ENCODE results near the gene RPGRIP1L. TPM values are rescaled to one million over a fixed set of nuclear protein-coding genes. Genes with fewer than 3 reads are reported as not detected.
A peak's percentile ranks its signal among the peaks of the same experiment; 100 is the strongest.

RPGRIP1L gene
- 7.5 TPM for polyA plus RNA-seq (ENCODE audit: insufficient read length)

DNA sequence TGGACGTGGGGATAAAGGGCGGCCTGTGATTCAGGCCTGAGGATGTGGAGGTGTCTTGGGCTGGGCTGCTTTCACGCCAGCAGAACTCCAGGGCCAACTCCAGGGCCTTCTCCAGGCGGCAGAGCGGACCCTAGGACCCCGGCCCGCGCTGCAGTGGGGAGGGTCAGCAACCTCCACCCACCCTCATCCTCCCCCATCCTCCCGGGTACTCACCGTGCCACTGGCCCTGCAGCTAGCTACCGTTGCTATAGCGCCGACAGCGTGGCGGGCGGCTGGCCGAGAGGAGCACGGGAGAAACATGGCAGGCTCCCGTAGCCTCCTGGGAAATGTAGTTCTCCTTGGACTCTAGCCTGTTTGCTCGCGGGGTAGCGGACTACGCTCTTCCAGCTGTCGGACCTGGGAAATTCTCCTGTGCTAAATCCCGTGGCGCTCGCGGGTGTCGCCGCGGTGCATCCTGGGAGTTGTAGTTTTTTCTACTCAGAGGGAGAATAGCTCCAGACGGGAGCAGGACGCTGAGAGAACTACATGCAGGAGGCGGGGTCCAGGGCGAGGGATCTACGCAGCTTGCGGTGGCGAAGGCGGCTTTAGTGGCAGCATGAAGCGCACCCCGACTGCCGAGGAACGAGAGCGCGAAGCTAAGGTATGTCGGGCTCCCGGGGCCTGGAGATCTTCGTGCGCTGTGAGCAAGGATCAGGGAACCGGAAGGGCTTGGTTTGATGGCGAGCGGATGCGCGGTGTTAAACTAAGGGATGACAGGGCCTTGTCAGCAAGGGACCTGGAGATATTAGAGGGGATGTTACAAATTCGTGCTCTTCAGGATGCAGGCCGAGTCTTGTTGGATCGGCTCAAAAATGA is at the start of gene RPGRIP1L, which contains the start of gene FTO:
Gene RPGRIP1L (minus strand): TSS at position 270 of the 855 bp plus-strand sequence. CDS start 3,136 bp downstream, outside the sequence.
Gene FTO (plus strand): TSS at position 567 of the 855 bp plus-strand sequence.
- peak; percentile 99 for DNase-seq (ENCODE audit: low read depth)

DNA sequence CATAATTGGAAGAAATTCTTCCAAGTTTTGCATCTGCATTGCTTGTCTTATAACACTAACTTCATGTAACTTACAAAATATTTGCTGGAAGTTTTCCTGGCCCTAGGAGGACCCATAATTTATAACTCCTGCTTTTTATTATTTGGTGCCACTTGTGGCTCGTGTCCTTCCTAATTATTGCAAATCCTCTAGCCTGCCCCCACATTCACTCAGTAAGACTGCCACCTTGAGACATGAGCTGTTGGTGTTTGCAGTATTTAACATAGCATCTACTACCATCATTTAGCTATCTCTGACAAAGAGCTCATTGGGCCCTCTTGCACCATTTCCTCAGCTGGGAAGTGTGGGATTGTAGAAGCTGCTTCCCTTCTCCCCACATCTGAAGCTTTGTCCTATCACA is 49.8 kb upstream of the RPGRIP1L start:
- no peak for DNase-seq (ENCODE audit: low read depth)

DNA sequence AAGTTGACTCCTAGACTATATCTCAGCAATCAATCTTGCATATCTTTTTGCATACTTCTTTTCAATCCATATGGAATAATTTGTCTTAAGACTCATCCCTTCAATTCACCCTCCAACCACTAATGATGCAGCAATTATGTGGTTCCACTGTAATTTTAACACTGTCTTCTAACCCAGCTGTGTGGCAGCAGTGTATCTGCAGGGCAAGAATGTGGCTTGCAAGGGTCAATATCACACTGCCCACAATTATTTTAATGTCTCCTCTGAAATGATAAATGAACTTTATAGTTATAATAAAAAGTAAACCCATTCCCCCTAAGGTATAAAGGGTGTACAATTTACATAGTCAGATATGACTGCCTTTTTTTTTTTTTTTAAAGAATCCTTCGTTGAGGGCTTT is 48.9 kb upstream of the RPGRIP1L start:
- no peak for DNase-seq (ENCODE audit: low read depth)

- no peak for DNase-seq (ENCODE audit: low read depth)
These were observed 42.2 kb upstream of the RPGRIP1L start for GRCh38 chr16:53745753-53746266.

DNA sequence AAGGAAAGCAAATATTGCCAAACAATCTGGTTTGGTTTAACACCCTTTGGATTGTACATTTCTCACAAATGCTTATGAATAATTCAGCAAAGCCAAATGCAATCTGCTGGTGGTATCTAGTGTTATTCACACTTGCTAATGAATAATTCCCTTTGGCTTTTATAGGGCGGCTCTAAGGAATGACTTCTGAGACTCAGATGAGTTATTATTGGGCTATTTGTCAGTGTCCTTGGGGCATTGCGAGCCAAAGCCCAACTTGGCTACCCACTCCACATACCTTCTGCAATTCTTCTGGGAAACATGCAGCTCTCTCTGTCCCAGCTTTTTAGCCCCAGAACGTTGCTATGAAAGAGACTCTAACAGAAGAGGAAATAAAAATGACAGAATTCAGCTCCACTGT is 41.4 kb upstream of the RPGRIP1L start:
- no peak for DNase-seq (ENCODE audit: low read depth)

DNA sequence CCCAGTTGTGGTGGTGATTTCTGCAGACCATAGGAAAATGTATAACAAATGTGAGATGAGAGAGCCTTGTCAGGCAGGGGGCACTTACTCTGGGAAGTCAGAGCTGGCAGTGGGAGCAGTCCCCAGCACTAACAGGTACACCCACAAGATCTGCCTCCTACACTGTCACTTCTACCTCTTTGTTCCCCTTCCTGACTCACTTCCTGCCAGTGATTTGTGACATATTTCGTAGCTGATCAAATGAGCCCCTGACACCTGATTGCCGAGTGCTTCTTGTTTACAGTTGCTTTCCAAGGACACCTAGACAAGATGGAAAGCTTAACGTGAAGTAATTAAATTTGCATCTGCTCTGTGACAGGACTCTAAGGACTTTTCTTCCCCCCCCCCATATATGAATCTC is 40.8 kb upstream of the RPGRIP1L start:
- no peak for DNase-seq (ENCODE audit: low read depth)

- DNase-seq (ENCODE audit: low read depth): no peak
These were observed 39.5 kb upstream of the RPGRIP1L start for GRCh38 chr16:53743149-53743566.

DNA sequence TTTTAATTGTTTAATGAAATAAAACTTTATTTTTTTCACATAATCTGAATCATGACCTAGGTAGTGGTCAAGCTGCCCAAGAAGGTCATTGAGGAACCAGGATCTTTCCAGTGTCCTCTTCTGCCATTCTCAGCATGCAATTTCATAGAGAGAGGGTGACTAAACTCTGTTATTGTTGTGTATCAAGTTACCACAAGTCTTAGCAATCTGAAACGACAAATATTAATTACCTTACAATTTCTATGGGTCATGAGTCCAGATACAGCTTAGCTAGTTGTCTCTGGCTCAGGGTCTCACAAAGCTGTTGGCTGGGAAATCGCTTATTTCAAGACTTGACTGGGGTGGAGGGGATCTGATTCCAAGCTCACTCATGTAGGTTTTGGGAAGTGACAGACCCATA is 37.9 kb upstream of the RPGRIP1L start:
- DNase-seq (ENCODE audit: low read depth): no peak

DNA sequence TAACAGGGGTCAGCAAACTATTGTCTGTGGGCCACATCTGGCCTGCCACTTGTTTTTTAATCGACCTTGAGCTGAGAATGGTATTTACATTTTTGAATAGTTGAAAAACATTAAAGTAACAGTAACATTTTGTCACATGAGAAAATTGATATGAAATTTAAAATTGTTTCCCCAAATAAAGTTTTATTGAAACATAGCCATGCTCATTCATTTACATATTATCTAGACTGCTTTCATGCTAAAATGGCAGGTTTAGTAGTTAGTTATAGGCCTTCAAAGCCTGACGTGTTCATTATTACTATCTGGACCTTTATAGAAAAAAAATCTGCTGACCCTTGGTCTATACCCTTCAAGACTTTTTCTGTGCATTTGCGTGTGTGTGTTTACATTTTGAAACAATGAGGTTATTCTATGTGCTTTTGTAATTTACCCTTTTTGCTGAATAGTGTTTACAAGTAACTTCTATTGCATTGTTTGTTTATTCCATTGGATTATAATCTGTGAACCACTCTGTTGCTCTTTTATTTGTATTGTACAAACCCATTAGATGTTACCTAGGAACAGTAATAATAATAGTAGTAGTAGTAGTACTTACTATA is 37.4 kb upstream of the RPGRIP1L start:
- DNase-seq (ENCODE audit: low read depth): no peak

DNA sequence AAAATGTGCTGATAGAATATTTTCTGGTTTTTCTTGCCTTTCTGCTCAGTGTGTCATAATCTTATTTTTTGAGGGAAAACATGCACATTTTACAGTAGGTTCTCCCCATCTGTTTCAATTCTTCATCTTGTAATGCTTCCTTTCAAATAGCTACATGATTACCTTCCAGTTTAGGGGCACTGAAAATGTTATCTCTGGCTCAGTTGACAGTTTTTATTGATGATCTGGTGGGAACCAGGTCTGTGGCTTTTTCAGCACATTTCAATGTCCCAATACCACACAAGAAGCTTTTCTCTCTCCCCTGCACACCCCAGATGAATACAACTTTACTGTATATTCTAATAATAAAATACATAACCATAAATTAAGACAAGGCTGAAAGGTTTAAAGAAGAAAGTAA is 36.8 kb upstream of the RPGRIP1L start:
- no peak for DNase-seq (ENCODE audit: low read depth)

DNA sequence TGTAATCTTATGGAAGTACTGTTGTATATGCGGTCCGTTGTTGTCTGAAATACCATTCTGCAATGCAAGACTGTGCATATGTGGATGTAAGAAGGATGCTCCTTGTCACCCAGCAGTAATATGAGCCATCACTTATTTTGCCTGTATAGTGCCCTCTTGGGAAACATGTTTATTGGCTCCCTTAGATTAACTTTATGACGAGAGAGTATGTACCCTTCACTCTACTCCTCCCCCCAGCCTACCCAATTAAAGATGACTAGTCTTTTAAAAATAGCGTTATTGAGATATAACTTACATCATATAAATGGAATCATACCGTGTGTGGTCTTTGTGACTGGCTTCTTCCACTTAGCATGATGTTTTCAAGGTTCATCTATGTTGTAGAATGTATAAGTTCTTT is 33.9 kb upstream of the RPGRIP1L start:
- no peak for DNase-seq (ENCODE audit: low read depth)

DNA sequence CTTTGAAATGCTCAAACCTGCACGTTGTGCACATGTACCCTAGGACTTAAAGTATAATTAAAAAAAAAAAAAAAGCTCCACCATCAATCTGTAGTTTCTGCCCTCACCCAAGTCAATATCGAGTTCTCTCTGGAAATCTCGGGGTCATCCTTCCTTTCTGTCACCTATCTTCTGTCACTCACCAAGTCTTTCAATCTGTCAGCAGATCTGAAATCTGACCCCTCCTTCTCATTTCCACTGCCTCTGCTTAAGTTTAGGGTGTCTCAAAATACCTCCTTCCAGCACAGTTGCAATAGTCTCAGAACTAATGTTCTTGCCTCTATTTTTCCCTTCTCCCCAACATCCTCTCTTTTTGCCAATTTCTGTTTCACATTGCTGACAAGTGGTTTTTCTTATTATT is 32.6 kb upstream of the RPGRIP1L start:
- no peak for DNase-seq (ENCODE audit: low read depth)

GRCh38 chr16:53734908-53735307 is 31.2 kb upstream of the RPGRIP1L start:
- no peak for DNase-seq (ENCODE audit: low read depth)

- DNase-seq (ENCODE audit: low read depth): no peak
These were observed 28.8 kb upstream of the RPGRIP1L start for GRCh38 chr16:53732296-53732929.

DNA sequence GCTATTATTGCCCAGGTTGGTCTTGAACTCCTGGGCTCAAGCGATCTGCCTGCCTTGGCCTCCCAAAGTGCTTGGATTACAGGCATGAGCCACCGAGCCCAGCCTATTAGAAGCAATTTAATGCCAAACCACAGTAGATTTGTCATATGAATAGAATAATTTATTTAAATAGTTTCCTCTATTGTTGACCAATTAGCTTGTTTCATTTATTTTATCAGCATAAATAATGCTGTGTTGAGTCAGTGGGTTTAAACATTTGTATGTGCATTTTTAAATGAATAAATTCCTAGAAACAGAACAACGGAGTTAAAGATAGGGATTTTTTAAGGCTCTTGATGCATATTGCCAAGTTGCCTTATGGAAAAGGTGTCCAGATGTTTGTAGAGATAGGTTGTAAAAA is 27.0 kb upstream of the RPGRIP1L start:
- DNase-seq (ENCODE audit: low read depth): no peak

DNA sequence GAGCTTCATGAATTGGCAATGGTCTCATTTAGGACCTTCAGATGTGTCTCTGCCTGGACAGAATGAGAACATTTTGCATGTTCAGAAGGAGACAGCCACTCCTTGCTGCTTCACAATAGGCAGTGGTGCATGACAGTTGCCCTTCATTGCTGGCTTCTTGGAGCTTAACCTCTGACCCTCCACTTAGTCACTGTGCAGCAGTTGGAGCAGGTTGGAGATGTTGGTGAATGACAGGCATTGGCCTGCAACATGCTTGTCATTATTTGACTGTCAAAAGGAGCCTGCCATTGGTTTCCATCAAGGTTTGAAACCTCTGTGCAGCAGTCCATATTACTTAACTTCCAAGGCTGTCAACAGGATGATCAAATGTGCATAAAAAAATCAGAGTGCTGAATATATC is 23.0 kb upstream of the RPGRIP1L start:
- DNase-seq (ENCODE audit: low read depth): no peak

DNA sequence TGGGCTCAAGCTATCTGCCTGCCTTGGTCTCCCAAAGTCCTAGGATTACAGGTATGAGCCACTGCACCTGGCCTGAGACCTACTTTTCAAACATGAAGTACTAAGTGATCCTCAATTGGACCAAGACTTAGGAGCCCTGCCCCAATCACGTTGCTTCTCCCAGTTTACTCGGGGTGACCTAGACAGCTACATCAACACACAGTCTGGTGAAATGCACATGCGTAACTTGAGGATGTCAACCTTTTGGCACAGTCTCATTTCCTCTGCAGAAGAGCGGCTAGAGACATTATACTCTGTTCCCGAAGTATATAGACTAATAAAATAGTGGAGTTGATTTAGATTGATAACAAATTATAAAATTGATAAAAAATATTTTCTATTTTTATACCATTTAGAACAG is 17.4 kb upstream of the RPGRIP1L start:
- no peak for DNase-seq (ENCODE audit: low read depth)

- no peak for DNase-seq (ENCODE audit: low read depth)
These were observed 13.9 kb upstream of the RPGRIP1L start for GRCh38 chr16:53717577-53717976.

DNA sequence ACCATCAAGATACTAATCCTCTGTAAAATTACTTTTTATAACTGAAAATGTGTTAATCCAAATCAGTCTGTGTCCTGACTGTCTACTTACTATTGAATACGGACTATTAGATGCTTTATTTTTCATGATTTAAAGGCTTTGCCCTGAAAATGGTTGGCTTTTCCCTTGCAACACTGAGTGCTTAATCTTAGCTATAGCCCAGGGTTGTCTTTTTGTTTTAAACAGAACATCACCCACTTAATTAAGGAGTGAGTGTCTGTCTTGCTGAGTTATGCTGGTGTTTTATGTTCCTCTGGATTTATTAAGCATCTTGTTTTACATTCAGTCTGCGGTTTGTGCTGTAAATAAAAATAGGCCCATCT is 11.3 kb upstream of the RPGRIP1L start:
- DNase-seq (ENCODE audit: low read depth): no peak

DNA sequence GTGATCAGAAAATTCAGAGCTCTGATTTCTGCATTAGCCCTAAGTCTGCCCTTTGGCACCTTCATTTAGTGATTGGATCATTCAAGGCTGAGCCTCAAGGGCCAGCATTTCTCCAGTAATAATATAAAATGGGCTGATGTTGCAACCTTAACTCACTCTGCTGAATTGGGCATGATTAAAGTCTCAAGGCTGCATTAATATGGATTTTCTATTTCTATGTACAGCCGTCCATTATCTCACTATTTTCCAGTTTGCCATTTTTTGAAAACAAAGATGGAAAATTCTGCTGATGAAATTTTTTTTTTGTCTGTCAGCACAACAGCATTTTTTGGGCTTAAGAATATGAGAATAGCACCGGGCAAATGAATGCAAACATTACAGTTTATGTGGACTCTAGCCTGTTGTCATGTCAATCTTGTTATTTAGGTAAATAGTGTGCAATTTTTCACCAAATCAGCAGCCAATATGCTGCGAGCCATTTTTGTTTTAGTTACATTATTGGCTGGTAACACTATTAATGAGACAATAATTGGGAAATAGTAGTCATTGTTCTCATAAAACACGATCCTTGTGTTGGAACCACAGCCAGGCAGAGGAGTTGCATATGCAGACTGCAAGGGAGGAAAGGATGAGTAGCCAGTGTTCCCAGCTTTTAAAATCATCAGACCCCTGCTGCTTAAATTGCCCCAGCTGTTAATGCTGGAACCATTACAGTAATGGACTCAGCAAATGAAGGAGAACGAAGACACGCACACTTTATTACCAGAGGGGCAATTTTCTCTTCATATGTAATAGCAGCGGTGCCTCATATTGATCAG is 10.8 kb upstream of the RPGRIP1L start:
- DNase-seq (ENCODE audit: low read depth): peak; percentile 79

DNA sequence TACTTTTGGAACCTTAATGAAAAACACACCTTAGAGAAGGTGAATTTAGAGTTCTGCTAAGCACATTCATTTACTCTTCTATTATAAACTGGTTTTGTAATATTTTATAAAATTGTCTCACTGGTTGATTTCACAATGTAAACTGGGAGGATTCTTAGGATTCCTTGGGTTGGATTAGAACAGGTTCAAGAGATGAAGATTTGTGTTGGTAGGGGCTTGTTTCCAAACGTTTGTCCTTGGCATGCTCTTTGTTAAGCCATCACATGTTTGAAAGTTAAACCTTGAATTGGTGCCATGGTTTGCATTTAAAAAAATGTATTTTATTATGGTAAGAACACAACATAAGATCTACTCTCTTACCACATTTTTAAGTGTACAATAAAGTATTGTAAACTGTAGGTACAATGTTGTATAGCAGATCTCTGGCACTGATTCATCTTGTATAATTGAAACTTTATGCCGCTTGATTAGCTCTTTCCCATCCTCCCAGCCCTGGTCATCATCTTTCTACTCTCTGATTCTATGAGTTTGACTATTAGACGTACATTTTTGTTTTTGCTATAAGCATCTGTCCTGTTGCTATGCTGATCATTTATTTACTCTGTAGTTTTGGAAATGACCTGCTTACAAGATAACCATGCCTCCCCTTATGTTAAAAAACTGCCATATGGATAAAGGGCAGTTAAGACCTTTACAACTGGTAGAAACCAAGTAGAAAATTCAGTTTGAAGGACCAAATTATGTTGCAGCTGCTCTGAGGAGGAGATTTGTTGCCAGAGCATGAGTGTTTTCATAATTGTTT is 9.9 kb upstream of the RPGRIP1L start:
- DNase-seq (ENCODE audit: low read depth): no peak

All from forelimb muscle (tissue), 1 donor.